Liver (tissue), 9 donors: ENCODE data around the gene CDK5RAP3. TPM values are rescaled to one million over a fixed set of nuclear protein-coding genes. Genes with fewer than 3 reads are reported as not detected.

Experiments
- DNase-seq: peaks from one replicate; pipeline ENCODE4 v3.0.0-alpha.2; 2017; ENCODE audit warnings: low spot score
- H3K27ac ChIP-seq, 2 donors: one replicate each; pipeline ENCODE4 v1.7.0; 2013; ENCODE audit warnings: inconsistent platforms in 2 of 2, low read length in 2 of 2, control low read depth in 1 of 2, low read depth in 1 of 2, mild to moderate bottlenecking in 1 of 2
- H3K27me3 ChIP-seq, 4 donors: one replicate each; pipeline versions ENCODE4 v1.6.1 to v1.7.0; 2013; ENCODE audit warnings: low read length in 3 of 4, inconsistent platforms in 1 of 4, mild to moderate bottlenecking in 1 of 4, moderate library complexity in 1 of 4; ENCODE audit not compliant: control insufficient read depth in 4 of 4, insufficient read depth in 4 of 4
- H3K36me3 ChIP-seq, 4 donors: one replicate each; pipeline versions ENCODE4 v1.6.1 to v1.7.0; 2013; ENCODE audit warnings: low read length in 3 of 4, mild to moderate bottlenecking in 3 of 4, low read depth in 1 of 4, moderate library complexity in 1 of 4; ENCODE audit not compliant: control insufficient read depth in 4 of 4, insufficient read depth in 3 of 4
- H3K4me1 ChIP-seq, 4 donors: one replicate each; pipeline versions ENCODE4 v1.6.1 to v1.7.0; 2013; ENCODE audit warnings: low read length in 3 of 4, mild to moderate bottlenecking in 3 of 4, moderate library complexity in 1 of 4; ENCODE audit not compliant: control insufficient read depth in 4 of 4, insufficient read depth in 4 of 4
- H3K4me3 ChIP-seq, 3 donors: one replicate each; pipeline versions ENCODE4 v1.6.1 to v1.7.0; 2013; ENCODE audit warnings: low read length in 3 of 3, control low read depth in 1 of 3, low read depth in 1 of 3, mild to moderate bottlenecking in 1 of 3
- H3K9ac ChIP-seq, 2 donors: one replicate each; pipeline ENCODE4 v1.7.0; 2013; ENCODE audit warnings: low read length in 2 of 2, mild to moderate bottlenecking in 2 of 2, moderate library complexity in 2 of 2, control low read depth in 1 of 2, low read depth in 1 of 2
- H3K9me3 ChIP-seq, 4 donors: one replicate each; pipeline versions ENCODE4 v1.6.1 to v1.7.0; 2013; ENCODE audit warnings: low read length in 3 of 4; ENCODE audit not compliant: control insufficient read depth in 4 of 4
- ATF3 ChIP-seq: IDR thresholded peaks from 2 replicates; pipeline ENCODE4 v1.6.1; 2016; ENCODE audit warnings: antibody characterized with exemption
- EGR1 ChIP-seq, 2 donors: IDR thresholded peaks; 2 replicates each; pipeline ENCODE4 v1.6.1; 2016 to 2018; ENCODE audit warnings: antibody characterized with exemption in 2 of 2, low read depth in 2 of 2
- FOXA1 ChIP-seq: IDR thresholded peaks from 2 replicates; pipeline ENCODE4 v1.6.1; 2016; ENCODE audit warnings: antibody characterized with exemption
- GABPA ChIP-seq, 2 donors: IDR thresholded peaks in 1 of 2; conservative IDR thresholded peaks in 1 of 2; 2 replicates each; pipeline ENCODE4 v1.6.1; 2016; ENCODE audit warnings: antibody characterized with exemption in 2 of 2, mild to moderate bottlenecking in 1 of 2, moderate library complexity in 1 of 2
- JUND ChIP-seq, 2 donors: IDR thresholded peaks; 2 replicates each; pipeline ENCODE4 v1.6.1; 2016; ENCODE audit warnings: antibody characterized with exemption in 2 of 2
- RAD21 ChIP-seq, 2 donors: IDR thresholded peaks; 2 replicates each; pipeline ENCODE4 v1.6.1; 2016; ENCODE audit warnings: antibody characterized with exemption in 2 of 2, mild to moderate bottlenecking in 2 of 2
- RXRA ChIP-seq, 2 donors: IDR thresholded peaks; 2 replicates each; pipeline ENCODE4 v1.6.1; 2017 to 2018; ENCODE audit warnings: antibody characterized with exemption in 2 of 2, mild to moderate bottlenecking in 1 of 2
- SP1 ChIP-seq: IDR thresholded peaks from 2 replicates; pipeline ENCODE4 v1.6.1; 2018; ENCODE audit warnings: antibody characterized with exemption, mild to moderate bottlenecking
- TAF1 ChIP-seq: conservative IDR thresholded peaks from 2 replicates; pipeline ENCODE4 v1.6.1; 2016; ENCODE audit warnings: antibody characterized with exemption, mild to moderate bottlenecking
- ZBTB33 ChIP-seq: IDR thresholded peaks from 2 replicates; pipeline ENCODE4 v1.6.1; 2016; ENCODE audit warnings: antibody characterized with exemption
- WGBS: extraction: QIAGEN DNeasy Blood & Tissue Kit; methylation state at CpG from one replicate; pipeline ENCODE4 v1.1.7; 2013; 5-methylcytosine and 5-hydroxymethylcytosine counted together
- polyA plus RNA-seq, 2 donors: library from polyadenylated mRNA; stranded (reverse) in 1 of 2; unstranded in 1 of 2; fragments of 200-250 nt in 1 of 2; fragments of >200 nt in 1 of 2; fragmentation: Nextera tagmentation in 1 of 2; extraction: Ambion mirVana in 1 of 2; gene quantifications; one replicate each; pipeline versions ENCODE4 v1.2.1 to v1.2.3, GENCODE V29; 2013 to 2015
- total RNA-seq, 2 donors: library from RNA; depleted of rRNA; stranded (reverse); fragments of >200 nt; gene quantifications; one replicate each; pipeline ENCODE4 v1.2.3, GENCODE V29; 2014
- TF ChIP-seq, protein P1 (sequence below): fragments of 150-350 bp; IDR thresholded peaks from 2 replicates; pipeline ENCODE4 v1.5.1; 2017; ENCODE audit warnings: improper control_type of control experiment, low read depth, low read length; ENCODE audit not compliant: missing input control
- donor health status: healthy.
- donor health status: healthy.
- donor health status: healthy.
- donor health status: healthy.
- donor health status: healthy.

CDK5RAP3 gene
- total and polyA plus RNA-seq, 4 donors: 44.6 to 120 (median 74.7) TPM

DNA sequence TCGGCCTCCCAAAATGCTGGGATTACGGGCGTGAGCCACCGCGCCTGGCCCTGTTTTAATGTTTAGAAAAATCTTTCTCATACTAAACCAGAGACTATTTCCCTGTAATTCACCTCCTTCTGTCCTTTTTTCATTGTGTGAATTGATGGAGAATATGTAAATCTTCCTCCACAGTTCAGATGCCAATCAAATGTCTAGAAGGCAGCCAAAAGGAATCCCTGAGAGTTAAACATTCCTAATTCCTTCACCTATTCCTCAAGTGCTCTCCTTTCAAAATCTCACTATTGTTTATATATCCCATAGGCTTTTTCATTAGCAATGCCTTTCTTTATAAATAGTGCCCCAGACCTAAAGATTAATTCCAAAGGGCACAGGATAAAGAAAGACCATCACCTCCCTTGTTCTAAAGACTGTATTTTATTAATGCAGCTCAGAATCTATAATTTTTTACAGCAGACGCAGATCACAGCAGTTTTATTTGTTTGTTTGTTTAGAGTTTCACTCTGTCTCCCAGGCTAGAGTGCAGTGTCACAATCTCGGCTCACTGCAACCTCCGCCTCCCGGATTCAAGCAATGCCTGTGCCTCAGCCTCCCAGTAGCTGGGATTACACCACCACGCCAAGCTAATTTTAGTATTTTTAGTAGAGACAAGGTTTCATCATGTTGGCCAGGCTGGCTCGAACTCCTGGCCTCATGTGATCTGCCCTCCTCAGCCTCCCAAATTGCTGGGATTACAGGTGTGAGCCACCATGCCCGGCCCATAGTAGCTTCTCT lies 36.2 kb downstream of the CDK5RAP3 start (continued):
- TF ChIP-seq ZBTB33: no peak

DNA sequence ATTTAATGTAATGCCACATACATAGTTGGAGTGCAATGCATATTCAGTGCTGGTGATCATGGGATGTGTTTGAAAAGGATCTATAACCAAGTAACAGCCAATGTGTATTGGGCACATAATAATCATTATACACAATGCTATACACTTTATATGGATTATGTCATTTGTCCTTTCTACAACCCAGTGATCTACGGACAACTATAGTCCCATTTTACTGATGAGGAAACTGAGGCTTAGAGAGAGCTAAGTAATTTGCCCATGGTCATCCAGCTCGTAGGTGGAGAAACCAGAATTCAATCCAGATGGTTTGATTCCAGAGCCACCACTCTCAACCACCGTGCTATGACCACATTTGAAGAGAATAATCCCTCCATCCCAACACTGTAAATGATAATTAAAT lies 39.3 kb downstream of the CDK5RAP3 start:
- no peak overlapping the region for H3K27ac ChIP-seq
- H3K36me3 ChIP-seq: no peaks in the 10 kb centered on the region
- H3K9me3 ChIP-seq: peaks cover 0 to 2% (median 0%) of the 10 kb centered on the region in 4 donors
- peaks cover 2 to 11% (median 8%) of the 10 kb centered on the region in 4 donors for H3K4me1 ChIP-seq
- DNase-seq: no peak
- peaks cover 0 to 14% (median 1%) of the 10 kb centered on the region in 4 donors for H3K27me3 ChIP-seq
- H3K9ac ChIP-seq: no peak overlapping the region
- TF ChIP-seq FOXA1: no peak
- TF ChIP-seq TAF1: no peak
- 83% methylated on average over 3 of the region's 3 CpGs for WGBS
- H3K4me3 ChIP-seq: no peak overlapping the region

- peaks cover 2 to 11% (median 8%) of the 10 kb centered on the region in 4 donors for H3K4me1 ChIP-seq
- no peak overlapping the region for H3K9ac ChIP-seq
- H3K4me3 ChIP-seq: peak overlapping the region in 1 of 3 donors; percentile 31
- peaks cover 0 to 2% (median 0%) of the 10 kb centered on the region in 4 donors for H3K9me3 ChIP-seq
- no peak for DNase-seq
- no peaks in the 10 kb centered on the region for H3K36me3 ChIP-seq
- 8% methylated on average over 23 of the region's 23 CpGs for WGBS
- no peak overlapping the region for H3K27ac ChIP-seq
- TF ChIP-seq EGR1 (IDR thresholded peaks at IDR 0.05; ENCODE audit: low read depth in 2 of 2): no peak
- TF ChIP-seq RXRA (IDR thresholded peaks at IDR 0.05): no peak
- TF ChIP-seq, protein P1, sequence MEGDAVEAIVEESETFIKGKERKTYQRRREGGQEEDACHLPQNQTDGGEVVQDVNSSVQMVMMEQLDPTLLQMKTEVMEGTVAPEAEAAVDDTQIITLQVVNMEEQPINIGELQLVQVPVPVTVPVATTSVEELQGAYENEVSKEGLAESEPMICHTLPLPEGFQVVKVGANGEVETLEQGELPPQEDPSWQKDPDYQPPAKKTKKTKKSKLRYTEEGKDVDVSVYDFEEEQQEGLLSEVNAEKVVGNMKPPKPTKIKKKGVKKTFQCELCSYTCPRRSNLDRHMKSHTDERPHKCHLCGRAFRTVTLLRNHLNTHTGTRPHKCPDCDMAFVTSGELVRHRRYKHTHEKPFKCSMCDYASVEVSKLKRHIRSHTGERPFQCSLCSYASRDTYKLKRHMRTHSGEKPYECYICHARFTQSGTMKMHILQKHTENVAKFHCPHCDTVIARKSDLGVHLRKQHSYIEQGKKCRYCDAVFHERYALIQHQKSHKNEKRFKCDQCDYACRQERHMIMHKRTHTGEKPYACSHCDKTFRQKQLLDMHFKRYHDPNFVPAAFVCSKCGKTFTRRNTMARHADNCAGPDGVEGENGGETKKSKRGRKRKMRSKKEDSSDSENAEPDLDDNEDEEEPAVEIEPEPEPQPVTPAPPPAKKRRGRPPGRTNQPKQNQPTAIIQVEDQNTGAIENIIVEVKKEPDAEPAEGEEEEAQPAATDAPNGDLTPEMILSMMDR: peak; percentile 36
- TF ChIP-seq JUND (IDR thresholded peaks at IDR 0.05): no peak
- no peak for TF ChIP-seq ATF3
- TF ChIP-seq RAD21 (IDR thresholded peaks at IDR 0.05): peak; percentile 54 to 58
- peaks cover 0 to 14% (median 1%) of the 10 kb centered on the region in 4 donors for H3K27me3 ChIP-seq
Measured at GRCh38 chr17:48011405-48012150, 40.7 kb downstream of the CDK5RAP3 start.

- 2% methylated on average over 34 of the region's 34 CpGs for WGBS
- Histone ChIP-seq H3K27me3 (peaks cover 0 to 14% (median 1%) of the 10 kb centered on the region in 4 donors), H3K36me3 (no peaks in the 10 kb centered on the region), H3K9ac (no peak overlapping the region), H3K4me3 (peak overlapping the region in 1 of 3 donors; percentile 31), H3K9me3 (peaks cover 0 to 2% (median 0%) of the 10 kb centered on the region in 4 donors), H3K27ac (no peak overlapping the region), H3K4me1 (peaks cover 2 to 11% (median 8%) of the 10 kb centered on the region in 4 donors)
- DNase-seq: peak; percentile 41
- TF ChIP-seq, protein P1: no peak
- TF ChIP-seq GABPA (IDR thresholded peaks at IDR 0.05 in 1 of 2, conservative IDR thresholded peaks at IDR 0.05 in 1 of 2) (no peak), SP1 (no peak), ATF3 (no peak)
Measured at GRCh38 chr17:48012151-48012520, 41.2 kb downstream of the CDK5RAP3 start.
